ENCODE measurements around the gene FRMD4A.

FRMD4A gene

DNA sequence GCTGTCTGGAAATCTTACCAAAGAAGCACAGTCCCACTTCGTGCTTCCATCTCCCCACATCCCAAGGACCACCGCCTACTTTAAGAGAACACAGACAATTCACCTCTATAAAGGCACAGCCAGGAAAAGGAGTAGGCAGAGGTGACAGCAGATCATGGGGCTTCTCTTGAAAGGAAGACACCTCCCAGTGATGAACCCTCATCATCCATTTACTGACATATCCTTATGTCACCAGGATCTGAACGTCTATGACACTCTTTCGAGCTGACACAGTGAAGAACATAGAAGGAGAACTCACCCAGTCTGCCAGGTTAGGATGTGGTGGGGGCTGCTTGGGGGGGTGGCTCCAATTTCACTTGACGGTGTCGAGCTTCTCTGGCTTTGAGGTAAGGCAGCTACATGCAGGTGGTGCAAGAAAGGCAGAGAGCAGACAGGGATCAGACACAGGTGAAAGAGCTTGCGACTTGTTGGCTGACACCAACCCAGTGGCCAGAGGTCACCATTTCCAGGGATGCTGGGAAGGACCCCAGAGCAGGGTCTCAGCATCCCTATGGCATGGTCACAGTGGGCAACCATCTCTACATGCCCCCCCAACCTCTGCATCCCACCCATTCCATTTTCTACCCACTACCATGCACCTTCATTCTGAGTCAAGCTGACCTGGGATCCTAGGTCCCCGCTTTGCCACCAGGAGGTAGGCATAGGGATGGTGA, 676.5 kb downstream of the FRMD4A start:
- DNase-seq = no peak

DNA sequence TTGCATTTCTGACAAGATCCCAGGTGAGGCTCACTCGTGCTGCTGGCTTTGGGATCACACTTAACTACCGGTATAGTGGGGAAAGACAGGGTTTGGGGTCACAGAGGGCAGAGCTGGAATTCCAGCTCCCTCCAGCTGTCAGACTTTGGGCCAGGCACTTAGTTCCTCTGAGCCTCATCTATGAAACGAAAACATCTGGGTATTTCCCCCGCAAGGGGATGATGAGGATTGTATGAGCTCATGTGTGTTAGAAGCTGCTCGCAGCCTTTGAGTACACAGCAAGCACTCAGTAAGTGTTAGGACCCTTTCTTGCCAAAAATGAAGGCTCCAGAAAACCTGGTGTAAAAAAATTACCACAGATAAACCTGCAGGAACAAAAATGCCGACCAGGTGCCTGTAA, 677.9 kb downstream of the FRMD4A start:
- no peak for DNase-seq

DNA sequence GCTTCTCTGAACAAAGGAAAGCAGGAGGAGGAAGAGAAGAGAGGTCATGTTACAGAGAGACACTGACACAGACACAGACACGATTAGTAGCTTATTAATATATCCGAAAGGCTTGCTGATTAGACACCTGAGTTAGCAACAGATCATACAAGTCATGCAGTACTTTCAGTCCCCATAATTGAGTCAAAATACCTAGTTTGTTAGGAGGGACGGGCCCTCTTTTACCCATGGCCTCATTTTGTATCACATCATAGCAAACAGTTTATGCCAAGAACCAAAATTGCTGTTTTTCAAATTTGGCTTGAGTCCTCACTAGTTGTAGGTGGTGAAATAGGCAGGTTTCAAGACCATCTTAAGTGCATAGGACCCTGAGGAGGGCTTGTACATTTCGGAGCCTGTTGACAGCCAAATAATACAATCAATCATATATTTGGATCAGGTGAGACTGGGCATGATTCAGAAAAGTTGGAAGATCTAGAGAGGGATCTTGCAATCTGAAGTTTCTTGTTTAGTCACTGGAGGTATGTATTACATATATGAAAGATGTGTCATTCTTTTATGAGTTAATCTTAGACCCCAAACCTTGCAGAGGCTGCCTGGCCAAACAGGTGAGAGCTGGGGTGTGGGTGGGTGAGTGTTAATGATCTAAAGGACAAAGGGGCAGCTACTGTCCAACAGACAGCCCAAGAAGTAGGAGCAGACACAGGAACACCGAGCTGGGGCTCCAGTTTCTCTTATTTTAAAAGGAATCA, 678.6 kb downstream of the FRMD4A start:
- no peak for DNase-seq

DNA sequence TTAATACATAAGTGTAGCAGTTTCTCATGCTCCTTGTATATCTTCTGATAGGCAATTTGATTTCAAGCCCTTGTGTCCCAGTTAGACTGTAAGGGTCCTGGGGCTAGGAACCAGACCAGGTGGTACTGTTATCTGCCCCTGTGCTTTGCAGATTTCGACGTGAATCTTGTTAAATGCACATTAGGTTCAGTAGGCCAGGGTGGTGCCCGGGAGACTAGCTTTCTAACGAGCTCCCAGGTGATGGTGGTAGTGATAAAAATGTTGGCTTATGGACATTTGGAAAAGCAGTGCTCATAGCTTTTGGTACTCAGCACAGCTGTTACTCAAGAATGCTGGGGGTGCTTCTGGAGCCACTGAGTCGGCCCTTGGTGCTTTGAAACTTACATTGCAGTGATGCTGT, 679.8 kb downstream of the FRMD4A start:
- DNase-seq = no peak

GRCh38 chr10:13649844-13650520, 680.7 kb downstream of the FRMD4A start:
- no peak for DNase-seq

- no peak for DNase-seq
Observed at GRCh38 chr10:13648425-13648824, 682.3 kb downstream of the FRMD4A start.

- DNase-seq = no peak
Observed at GRCh38 chr10:13644866-13645265, 685.9 kb downstream of the FRMD4A start.

GRCh38 chr10:13643016-13643415, 687.7 kb downstream of the FRMD4A start:
- DNase-seq = no peak

DNA sequence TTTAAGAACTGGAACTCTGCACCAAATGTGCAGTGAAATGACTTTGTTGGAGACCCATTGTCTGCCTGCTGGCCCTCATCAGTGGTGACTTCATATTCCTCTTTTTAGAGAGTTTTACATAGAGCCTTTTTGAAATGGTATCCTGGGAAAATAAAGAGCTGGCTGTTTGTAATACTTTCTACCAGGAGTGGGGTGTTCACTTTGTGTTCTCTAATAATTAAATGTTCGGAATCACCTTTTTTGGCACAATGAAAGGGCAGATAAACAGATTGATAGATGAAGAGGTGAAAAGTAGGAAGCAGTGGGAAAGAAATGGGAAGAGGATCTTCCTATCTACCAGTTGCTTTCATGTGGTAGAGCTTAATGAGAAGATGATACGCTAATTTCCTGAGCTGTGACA, 688.4 kb downstream of the FRMD4A start:
- DNase-seq = no peak

DNA sequence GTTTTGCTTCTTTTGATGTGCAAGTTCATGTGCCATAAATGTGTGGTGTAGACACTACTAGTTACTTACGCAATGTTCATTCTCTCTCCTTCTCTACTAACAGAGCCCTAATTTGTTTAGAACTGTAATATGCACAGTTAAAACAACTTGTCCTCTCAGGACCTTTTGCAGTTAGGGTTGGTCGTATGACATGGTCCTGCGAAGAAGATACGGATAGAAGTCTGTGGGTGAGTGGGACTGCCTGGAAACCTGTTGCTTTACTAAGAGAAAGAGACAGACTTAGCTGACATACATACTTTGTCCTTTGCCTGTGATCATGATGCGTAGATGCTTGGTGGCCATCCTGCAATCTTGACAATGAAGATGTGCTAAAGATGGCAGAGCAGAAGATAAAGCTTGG, 692.8 kb downstream of the FRMD4A start:
- no peak for DNase-seq

DNA sequence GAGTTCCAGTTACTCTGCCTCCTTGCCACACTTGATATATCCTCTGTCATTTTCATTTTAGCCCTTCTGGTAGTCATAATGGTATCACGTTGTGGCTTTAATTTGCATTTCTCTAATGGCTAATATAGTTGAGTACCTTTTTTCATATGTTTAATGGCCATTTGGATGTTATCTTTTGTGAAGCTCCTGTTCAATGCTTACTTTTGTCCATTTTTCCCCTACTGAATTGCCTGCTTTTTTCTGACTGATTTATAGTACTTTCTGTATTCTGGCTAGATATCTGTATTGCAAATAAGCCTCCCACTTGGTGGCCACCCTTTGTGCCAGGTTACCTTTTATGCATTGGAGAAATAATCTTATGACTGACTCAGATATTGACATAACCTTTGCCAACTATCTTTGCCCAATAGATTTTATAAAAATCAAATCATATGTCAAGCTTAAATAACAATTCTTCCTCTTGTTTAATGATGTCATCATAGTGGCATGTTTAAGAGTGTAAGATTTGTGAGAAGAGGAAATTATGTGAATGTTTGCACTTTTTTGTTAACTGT, 693.3 kb downstream of the FRMD4A start:
- DNase-seq = no peak

DNA sequence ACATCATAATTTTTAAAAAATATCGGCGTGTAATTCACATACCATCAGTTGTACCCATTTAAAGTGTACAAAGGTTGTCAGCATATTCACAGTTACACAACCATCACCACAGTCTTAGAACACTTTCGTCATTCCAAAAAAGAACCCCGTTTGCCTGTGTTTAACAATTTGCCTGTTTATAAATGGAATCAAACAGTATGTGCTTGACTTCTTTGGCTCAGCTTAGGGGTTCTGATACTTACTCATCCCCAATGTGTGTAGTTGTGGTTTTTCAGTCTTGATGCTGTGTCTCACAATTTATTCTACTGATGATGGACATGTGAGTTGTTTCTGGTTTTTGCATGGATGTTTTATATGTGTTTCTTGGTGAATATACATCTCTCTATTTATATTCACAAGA, 693.9 kb downstream of the FRMD4A start:
- DNase-seq = no peak

- DNase-seq = no peak
Observed at GRCh38 chr10:13634207-13634606, 696.5 kb downstream of the FRMD4A start.

DNA sequence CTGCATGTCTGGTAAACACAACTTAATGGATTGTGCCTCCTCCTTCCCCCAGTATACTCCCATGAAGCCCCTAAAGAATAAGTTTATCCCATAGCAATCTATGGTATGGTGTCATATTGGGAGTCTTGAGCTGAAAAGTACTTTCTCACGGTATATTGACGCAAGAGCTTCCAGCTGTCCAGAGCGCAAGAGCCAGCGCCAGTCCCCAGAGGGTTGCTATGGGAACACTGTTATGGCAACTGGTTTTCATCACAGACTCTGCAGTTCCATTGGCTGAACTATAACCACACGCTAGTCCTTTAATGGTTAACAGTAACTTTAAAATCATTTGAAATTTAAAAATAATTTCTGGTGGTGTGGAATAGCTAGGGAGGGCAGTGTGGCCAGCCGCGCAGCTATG, 697.0 kb downstream of the FRMD4A start:
- DNase-seq = no peak

DNA sequence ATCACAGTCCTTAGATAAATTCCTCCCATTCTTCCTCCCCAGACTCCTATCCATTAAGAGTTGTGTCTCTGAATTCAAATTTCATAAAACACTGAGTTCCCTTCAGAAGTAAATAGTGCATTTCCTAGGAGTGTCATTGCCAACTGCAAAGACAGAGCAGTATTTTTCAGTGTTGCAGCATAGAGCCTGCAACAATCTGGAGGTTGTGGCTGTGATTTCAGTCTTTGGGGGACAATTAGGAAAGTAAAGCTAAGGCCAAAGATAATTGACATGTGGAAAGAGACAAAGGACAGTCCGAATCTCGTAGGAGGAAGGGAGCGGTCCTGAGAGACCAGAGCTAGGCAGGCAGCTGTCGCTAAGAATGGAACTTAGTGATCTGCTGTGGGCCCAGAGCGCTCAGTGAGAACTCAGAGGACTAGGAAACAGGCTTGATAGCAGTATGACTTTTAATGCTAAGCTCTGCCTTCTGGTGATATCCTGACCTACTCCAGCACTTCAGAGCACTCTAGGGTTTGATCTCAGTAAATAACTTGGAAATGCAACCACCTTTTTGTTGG, 697.8 kb downstream of the FRMD4A start:
- no peak for DNase-seq

- no peak for DNase-seq
Observed at GRCh38 chr10:13632440-13632839, 698.3 kb downstream of the FRMD4A start.

DNA sequence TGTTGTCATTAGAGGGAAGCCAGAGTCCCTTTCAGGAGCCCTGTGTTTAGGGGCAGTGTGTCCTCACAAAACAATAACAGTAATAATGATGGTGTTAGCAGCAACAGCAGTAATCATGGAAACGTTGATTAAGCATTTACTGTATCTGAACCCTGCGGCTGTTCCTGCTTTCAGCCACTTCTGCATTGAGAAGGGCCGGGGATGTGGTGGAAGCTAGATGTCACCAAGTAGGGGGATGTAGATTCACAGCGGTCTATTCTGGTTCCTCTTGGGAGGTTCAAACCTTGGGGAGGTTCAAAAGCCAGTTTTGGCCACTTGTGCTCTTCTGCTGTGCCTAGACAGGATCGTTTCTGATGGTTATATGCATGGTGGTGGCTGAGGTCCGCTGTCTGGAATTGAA, 699.1 kb downstream of the FRMD4A start:
- no peak for DNase-seq

DNA sequence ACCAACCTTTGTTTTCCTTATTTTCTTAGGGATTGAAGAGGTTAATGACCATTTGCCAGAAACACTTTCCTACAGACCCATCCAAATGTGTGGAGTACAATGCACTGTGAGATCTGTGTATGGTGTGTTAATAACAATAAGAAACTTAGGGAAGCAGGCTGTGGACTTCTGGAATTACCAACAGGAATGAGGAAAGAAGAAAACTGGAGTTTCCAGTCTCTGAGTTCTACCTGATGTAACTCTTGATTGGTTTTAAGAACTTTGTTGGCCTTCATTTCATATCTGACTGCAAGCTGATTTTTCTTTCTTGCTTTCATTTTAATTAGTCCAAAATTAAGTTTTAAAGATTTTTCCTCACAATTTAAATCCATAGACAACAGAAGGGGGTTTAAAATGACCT, 700.5 kb downstream of the FRMD4A start:
- no peak for DNase-seq

DNA sequence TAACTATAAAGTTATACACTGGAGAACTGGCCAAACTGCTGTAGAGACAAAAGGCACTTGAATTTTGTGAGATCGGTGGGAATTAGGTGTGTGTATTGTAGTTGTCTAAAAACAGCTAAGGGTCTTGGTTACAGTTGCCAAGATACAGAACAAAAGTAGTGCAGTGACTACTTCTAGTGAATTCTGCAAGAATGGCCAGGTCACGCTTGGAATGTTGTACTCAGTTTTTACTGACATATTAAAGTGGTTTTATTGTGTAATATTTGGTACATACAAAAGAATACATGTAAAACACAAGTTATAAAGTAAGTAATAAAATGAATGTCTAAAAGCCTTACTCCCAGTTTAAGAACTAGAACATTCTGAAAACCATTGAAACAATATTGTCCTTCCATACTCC, 701.6 kb downstream of the FRMD4A start:
- no peak for DNase-seq

- DNase-seq = no peak
Observed at GRCh38 chr10:13628661-13629060, 702.1 kb downstream of the FRMD4A start.

DNA sequence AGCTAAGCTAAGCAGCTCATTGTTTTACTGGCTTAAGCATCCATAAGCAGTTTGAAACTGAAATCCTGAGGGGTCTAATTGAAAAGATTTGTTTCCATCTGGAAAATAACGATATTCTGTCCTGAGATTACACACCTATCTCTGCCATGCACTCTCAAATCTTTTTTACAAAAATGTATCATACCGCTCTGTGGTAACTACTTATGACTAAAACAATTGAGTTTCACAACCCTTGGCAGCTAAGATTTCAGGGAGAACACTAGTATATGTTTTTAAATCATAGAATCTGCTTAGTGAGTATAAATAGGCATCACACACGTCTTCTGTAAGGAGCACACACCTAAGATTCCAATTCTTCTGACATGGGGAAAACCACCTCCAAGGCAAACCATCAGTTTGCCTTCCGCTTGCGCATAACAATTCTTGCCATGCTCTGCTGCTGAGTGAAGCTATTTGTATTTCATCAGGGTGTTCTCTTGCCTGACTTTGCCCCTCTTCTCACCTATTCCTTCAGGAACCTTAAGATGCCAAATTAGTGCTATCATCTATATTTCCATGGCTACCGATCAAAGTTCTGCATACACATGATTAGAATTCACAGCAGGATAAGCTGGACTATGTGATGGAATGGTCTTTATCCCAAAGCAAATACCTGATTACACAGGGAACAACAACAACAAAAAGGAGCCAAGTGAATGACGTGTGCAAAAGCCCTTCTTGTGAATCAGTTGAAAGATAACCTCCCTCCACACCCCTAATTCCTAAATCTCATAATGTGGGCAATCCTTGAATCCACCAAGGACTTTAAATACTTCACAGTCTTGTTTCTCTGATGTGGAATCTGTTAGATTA, 703.0 kb downstream of the FRMD4A start:
- no peak for DNase-seq

GRCh38 chr10:13624630-13625029, 706.1 kb downstream of the FRMD4A start:
- DNase-seq = no peak

DNA sequence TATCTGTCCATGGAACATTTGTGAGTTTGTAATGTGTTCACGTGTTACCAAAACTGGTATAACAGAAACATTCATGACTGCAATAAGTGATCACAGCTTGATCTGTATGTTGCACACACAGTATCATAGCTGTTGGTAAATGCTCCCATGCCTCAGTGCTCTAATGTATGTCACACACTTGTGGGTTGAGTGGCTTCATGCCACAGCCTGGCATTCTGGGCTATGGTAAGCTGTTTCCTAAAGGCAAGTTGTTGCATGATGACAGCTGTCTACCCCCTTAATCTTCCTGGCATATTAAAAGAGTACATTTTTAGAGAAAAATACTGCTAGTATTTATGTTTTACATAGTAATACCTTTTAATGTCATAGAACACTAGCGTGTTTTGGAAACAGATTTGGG, 708.8 kb downstream of the FRMD4A start:
- DNase-seq = no peak
